Measurements from ENCODE around the gene PLEK. TPM values are rescaled to one million over a fixed set of nuclear protein-coding genes. Genes with fewer than 3 reads are reported as not detected.
"Not testable (repeated sequence)": the region's sequence is repeated elsewhere in the genome, so short reads cannot be mapped to it uniquely, and the experiment has no call there.

Gene PLEK
- total RNA-seq, 1 donor: 0.36 TPM

DNA sequence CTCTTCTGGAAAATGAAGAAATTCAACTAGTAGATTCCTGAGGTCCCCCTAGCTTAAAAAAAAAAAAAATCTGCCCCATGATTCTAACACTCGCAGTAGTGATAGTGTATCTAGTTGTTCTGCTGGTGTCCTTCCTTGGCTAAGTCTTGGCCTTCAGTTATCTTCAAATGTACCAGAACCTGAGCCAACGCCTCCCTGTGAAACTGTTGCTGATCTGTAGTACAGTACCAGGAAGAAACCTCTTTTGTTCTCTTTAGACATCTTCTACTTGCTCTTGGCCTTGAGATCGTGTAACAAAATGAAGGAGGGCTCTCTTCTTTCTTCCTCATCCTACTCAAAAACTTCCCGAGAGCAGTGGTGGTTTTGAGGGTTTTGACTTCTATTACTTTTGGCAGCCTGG lies 31.0 kb downstream of the PLEK start:
- TF ChIP-seq, protein P1, sequence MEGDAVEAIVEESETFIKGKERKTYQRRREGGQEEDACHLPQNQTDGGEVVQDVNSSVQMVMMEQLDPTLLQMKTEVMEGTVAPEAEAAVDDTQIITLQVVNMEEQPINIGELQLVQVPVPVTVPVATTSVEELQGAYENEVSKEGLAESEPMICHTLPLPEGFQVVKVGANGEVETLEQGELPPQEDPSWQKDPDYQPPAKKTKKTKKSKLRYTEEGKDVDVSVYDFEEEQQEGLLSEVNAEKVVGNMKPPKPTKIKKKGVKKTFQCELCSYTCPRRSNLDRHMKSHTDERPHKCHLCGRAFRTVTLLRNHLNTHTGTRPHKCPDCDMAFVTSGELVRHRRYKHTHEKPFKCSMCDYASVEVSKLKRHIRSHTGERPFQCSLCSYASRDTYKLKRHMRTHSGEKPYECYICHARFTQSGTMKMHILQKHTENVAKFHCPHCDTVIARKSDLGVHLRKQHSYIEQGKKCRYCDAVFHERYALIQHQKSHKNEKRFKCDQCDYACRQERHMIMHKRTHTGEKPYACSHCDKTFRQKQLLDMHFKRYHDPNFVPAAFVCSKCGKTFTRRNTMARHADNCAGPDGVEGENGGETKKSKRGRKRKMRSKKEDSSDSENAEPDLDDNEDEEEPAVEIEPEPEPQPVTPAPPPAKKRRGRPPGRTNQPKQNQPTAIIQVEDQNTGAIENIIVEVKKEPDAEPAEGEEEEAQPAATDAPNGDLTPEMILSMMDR (IDR thresholded peaks at IDR 0.05; ENCODE audit: extremely low read depth, low read depth, low read length): no peak

GRCh38 chr2:68397704-68398263 lies 32.7 kb downstream of the PLEK start:
- not testable (repeated sequence) for H3K27ac ChIP-seq (ENCODE audit: low read depth, low read length); H3K4me3 ChIP-seq (ENCODE audit: insufficient read depth, low read length); DNase-seq (ENCODE audit: insufficient read length, low spot score, missing footprints); H3K79me2 ChIP-seq (ENCODE audit: insufficient read depth, low read length); H3K36me3 ChIP-seq (ENCODE audit: insufficient read depth, low read length); H3K27me3 ChIP-seq (ENCODE audit: insufficient read depth, low read length); H2AFZ ChIP-seq (ENCODE audit: low read length); H3K4me2 ChIP-seq (ENCODE audit: insufficient read depth, low read length); H3K9me3 ChIP-seq (ENCODE audit: low read depth, low read length); H4K20me1 ChIP-seq (ENCODE audit: insufficient read depth, low read length); H3K4me1 ChIP-seq (ENCODE audit: insufficient read depth, low read length)

More for the DNA sequence above, 31.0 kb downstream of the PLEK start:
- H2AFZ ChIP-seq (ENCODE audit: low read length): no peak overlapping the region
- H3K27me3 ChIP-seq (ENCODE audit: insufficient read depth, low read length): peaks cover 17% of the 10 kb centered on the region
- no peaks in the 10 kb centered on the region for H3K36me3 ChIP-seq (ENCODE audit: insufficient read depth, low read length)
- H3K4me3 ChIP-seq (ENCODE audit: insufficient read depth, low read length): no peak overlapping the region
- H3K9me3 ChIP-seq (ENCODE audit: low read depth, low read length): no peaks in the 10 kb centered on the region
- H3K27ac ChIP-seq (ENCODE audit: low read depth, low read length): no peak overlapping the region
- DNase-seq (ENCODE audit: insufficient read length, low spot score, missing footprints): no peak
- H4K20me1 ChIP-seq (ENCODE audit: insufficient read depth, low read length): no peaks in the 10 kb centered on the region
- no peak overlapping the region for H3K4me2 ChIP-seq (ENCODE audit: insufficient read depth, low read length)
- no peaks in the 10 kb centered on the region for H3K79me2 ChIP-seq (ENCODE audit: insufficient read depth, low read length)
- no peaks in the 10 kb centered on the region for H3K4me1 ChIP-seq (ENCODE audit: insufficient read depth, low read length)

DNA sequence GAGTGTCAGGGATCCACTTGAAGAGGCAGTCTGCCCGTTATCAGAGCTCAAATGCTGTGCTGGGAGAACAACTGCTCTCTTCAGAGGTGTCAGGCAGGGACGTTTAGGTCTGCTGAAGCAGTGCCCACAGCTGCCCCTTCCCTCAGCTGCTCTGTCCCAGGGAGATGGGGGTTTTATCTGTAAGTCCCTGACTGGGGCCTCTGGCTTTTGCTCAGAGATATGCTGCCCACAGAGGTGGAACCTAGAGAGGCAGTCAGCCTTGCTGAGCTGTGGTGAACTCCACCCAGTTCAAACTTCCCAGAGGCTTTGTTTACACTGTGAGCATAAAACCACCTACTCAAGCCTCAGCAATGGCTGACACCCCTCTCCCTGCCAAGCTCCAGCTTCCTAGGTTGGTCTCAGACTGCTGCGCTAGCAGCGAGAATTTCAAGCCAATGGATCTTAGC lies 38.1 kb downstream of the PLEK start:
- TF ChIP-seq, protein P1 (IDR thresholded peaks at IDR 0.05; ENCODE audit: extremely low read depth, low read depth, low read length): no peak
- Histone ChIP-seq H3K27ac (ENCODE audit: low read depth, low read length) (no peak overlapping the region), H3K9me3 (ENCODE audit: low read depth, low read length) (no peaks in the 10 kb centered on the region), H3K27me3 (ENCODE audit: insufficient read depth, low read length) (peaks cover 6% of the 10 kb centered on the region), H3K79me2 (ENCODE audit: insufficient read depth, low read length) (no peaks in the 10 kb centered on the region), H4K20me1 (ENCODE audit: insufficient read depth, low read length) (no peaks in the 10 kb centered on the region), H3K4me1 (ENCODE audit: insufficient read depth, low read length) (no peaks in the 10 kb centered on the region), H2AFZ (ENCODE audit: low read length) (no peak overlapping the region), H3K36me3 (ENCODE audit: insufficient read depth, low read length) (no peaks in the 10 kb centered on the region), H3K4me3 (ENCODE audit: insufficient read depth, low read length) (no peak overlapping the region), H3K4me2 (ENCODE audit: insufficient read depth, low read length) (no peak overlapping the region)
- DNase-seq (ENCODE audit: insufficient read length, low spot score, missing footprints): no peak

- no peak for DNase-seq (ENCODE audit: insufficient read length, low spot score, missing footprints)
- Histone ChIP-seq H4K20me1 (ENCODE audit: insufficient read depth, low read length) (no peaks in the 10 kb centered on the region), H3K36me3 (ENCODE audit: insufficient read depth, low read length) (no peaks in the 10 kb centered on the region), H3K27me3 (ENCODE audit: insufficient read depth, low read length) (peaks cover 6% of the 10 kb centered on the region), H3K4me2 (ENCODE audit: insufficient read depth, low read length) (no peak overlapping the region), H2AFZ (ENCODE audit: low read length) (no peak overlapping the region), H3K4me3 (ENCODE audit: insufficient read depth, low read length) (no peak overlapping the region), H3K27ac (ENCODE audit: low read depth, low read length) (no peak overlapping the region), H3K4me1 (ENCODE audit: insufficient read depth, low read length) (no peaks in the 10 kb centered on the region), H3K79me2 (ENCODE audit: insufficient read depth, low read length) (no peaks in the 10 kb centered on the region), H3K9me3 (ENCODE audit: low read depth, low read length) (no peaks in the 10 kb centered on the region)
- TF ChIP-seq, protein P1 (IDR thresholded peaks at IDR 0.05; ENCODE audit: extremely low read depth, low read depth, low read length): no peak
Observed at GRCh38 chr2:68404164-68404563, 39.1 kb downstream of the PLEK start.
